ENCODE measurements around the gene TAF5L. TPM values are rescaled to one million over a fixed set of nuclear protein-coding genes. Genes with fewer than 3 reads are reported as not detected.
"Not testable (repeated sequence)": the region's sequence is repeated elsewhere in the genome, so short reads cannot be mapped to it uniquely, and the experiment has no call there.

Gene TAF5L
- polyA plus RNA-seq, 1 donor (not counting 4 experiments of a cell fraction or from before 2014, with no cell fraction given): 23.7 TPM

DNA sequence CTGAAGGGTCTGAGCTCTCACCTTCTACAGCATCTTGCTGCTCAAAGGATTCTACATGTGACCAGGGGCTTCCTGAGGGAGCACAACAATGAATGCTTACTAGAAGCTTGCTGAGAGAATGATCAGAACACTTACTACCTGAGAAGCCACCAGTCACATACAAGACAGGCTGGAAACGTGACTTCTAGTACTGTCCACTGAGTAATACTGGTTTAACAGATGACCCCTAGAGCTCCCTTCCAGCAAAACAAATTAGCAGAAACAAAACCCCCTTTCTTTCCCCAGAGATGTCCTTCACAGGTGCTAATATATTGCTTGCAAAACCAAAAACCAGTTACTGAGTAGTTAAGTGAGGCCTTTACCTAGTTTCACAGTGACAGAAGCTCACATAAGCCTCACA, 2.1 kb downstream of the TAF5L start:
- H3K79me2 ChIP-seq (ENCODE audit: control insufficient read depth, insufficient read depth, low read length): peaks cover 91% of the 10 kb centered on the region
- peak overlapping the region; percentile 3 for H3K4me2 ChIP-seq (ENCODE audit: control insufficient read depth, extremely low read depth, insufficient read depth, low read depth, low read length)
- TF ChIP-seq EZH2 (IDR thresholded peaks at IDR 0.05; ENCODE audit: low read length): no peak
- TF ChIP-seq, protein P1, sequence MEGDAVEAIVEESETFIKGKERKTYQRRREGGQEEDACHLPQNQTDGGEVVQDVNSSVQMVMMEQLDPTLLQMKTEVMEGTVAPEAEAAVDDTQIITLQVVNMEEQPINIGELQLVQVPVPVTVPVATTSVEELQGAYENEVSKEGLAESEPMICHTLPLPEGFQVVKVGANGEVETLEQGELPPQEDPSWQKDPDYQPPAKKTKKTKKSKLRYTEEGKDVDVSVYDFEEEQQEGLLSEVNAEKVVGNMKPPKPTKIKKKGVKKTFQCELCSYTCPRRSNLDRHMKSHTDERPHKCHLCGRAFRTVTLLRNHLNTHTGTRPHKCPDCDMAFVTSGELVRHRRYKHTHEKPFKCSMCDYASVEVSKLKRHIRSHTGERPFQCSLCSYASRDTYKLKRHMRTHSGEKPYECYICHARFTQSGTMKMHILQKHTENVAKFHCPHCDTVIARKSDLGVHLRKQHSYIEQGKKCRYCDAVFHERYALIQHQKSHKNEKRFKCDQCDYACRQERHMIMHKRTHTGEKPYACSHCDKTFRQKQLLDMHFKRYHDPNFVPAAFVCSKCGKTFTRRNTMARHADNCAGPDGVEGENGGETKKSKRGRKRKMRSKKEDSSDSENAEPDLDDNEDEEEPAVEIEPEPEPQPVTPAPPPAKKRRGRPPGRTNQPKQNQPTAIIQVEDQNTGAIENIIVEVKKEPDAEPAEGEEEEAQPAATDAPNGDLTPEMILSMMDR (optimal IDR thresholded peaks at IDR 0.05 in 1 of 3, IDR thresholded peaks at IDR 0.05 in 1 of 3, conservative IDR thresholded peaks at IDR 0.05 in 1 of 3; ENCODE audit: extremely low read depth in 1 of 3, insufficient read depth in 2 of 3, low read length in 3 of 3): no peak
- no peak overlapping the region for H3K4me3 ChIP-seq (ENCODE audit: control insufficient read depth in 2 of 3, extremely low read depth in 1 of 3, insufficient read depth in 2 of 3, low read depth in 1 of 3, low read length in 3 of 3)
- H3K27ac ChIP-seq (ENCODE audit: control insufficient read depth, insufficient read depth, low read length): no peak overlapping the region
- no peak overlapping the region for H3K9ac ChIP-seq (ENCODE audit: control insufficient read depth, extremely low read depth, insufficient read depth, low read length)
- H4K20me1 ChIP-seq (ENCODE audit: control insufficient read depth, extremely low read depth, insufficient read depth, low read length): peaks cover 15% of the 10 kb centered on the region
- H3K36me3 ChIP-seq (ENCODE audit: control insufficient read depth in 2 of 2, extremely low read depth in 1 of 2, insufficient read depth in 2 of 2, low read length in 2 of 2): no peaks in the 10 kb centered on the region
- peaks cover 2% of the 10 kb centered on the region for H3K9me1 ChIP-seq (ENCODE audit: control insufficient read depth, extremely low read depth, insufficient read depth, low read length)
- peaks cover 22% of the 10 kb centered on the region for H3K4me1 ChIP-seq (ENCODE audit: control insufficient read depth, extremely low read depth, insufficient read depth, low read length)
- dilution Hi-C loops (cut with MboI; ENCODE audit: extremely low pct_ligation_motif_present, low sequenced_read_pairs): no loop called here
- H3K9me3 ChIP-seq (ENCODE audit: control insufficient read depth, low read depth, low read length): no peaks in the 10 kb centered on the region
- no peak for FAIRE-seq
- H2AFZ ChIP-seq (ENCODE audit: control insufficient read depth, low read length): no peak overlapping the region
- H3K27me3 ChIP-seq (ENCODE audit: control insufficient read depth, extremely low read depth, insufficient read depth, low read length): no peaks in the 10 kb centered on the region
- DNase-seq (ENCODE audit: low read depth, low spot score): no peak

DNA sequence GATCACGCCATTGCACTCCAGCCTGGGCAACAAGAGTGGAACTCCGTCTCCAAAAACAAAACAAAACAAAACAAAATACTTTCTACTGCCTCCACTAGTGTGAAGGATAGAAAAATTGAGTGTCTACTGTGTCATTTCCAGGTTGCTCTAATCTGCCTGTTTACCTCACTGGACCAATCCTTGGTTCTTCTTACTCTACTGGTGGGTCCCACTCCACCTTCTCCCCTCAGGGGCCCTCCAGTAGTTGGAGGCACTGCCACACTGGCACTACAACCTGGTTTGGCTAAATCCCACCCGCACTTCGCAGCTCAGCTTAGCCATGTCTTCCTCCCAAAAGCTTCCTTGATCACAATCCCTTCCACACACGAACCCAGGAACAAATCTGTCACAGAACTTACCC, 2.7 kb downstream of the TAF5L start:
- Histone ChIP-seq H4K20me1 (ENCODE audit: control insufficient read depth, extremely low read depth, insufficient read depth, low read length) (peaks cover 15% of the 10 kb centered on the region), H3K4me1 (ENCODE audit: control insufficient read depth, extremely low read depth, insufficient read depth, low read length) (peaks cover 22% of the 10 kb centered on the region), H3K27me3 (ENCODE audit: control insufficient read depth, extremely low read depth, insufficient read depth, low read length) (no peaks in the 10 kb centered on the region), H2AFZ (ENCODE audit: control insufficient read depth, low read length) (no peak overlapping the region), H3K9me3 (ENCODE audit: control insufficient read depth, low read depth, low read length) (no peaks in the 10 kb centered on the region), H3K4me2 (ENCODE audit: control insufficient read depth, extremely low read depth, insufficient read depth, low read depth, low read length) (no peak overlapping the region), H3K9ac (ENCODE audit: control insufficient read depth, extremely low read depth, insufficient read depth, low read length) (no peak overlapping the region), H3K36me3 (ENCODE audit: control insufficient read depth in 2 of 2, extremely low read depth in 1 of 2, insufficient read depth in 2 of 2, low read length in 2 of 2) (no peaks in the 10 kb centered on the region), H3K79me2 (ENCODE audit: control insufficient read depth, insufficient read depth, low read length) (peaks cover 91% of the 10 kb centered on the region), H3K4me3 (ENCODE audit: control insufficient read depth in 2 of 3, extremely low read depth in 1 of 3, insufficient read depth in 2 of 3, low read depth in 1 of 3, low read length in 3 of 3) (no peak overlapping the region), H3K9me1 (ENCODE audit: control insufficient read depth, extremely low read depth, insufficient read depth, low read length) (peaks cover 2% of the 10 kb centered on the region), H3K27ac (ENCODE audit: control insufficient read depth, insufficient read depth, low read length) (no peak overlapping the region)
- FAIRE-seq (no peak), DNase-seq (ENCODE audit: low read depth, low spot score) (no peak)
- no peak for TF ChIP-seq EZH2 (IDR thresholded peaks at IDR 0.05; ENCODE audit: low read length)
- TF ChIP-seq, protein P1 (optimal IDR thresholded peaks at IDR 0.05 in 1 of 3, IDR thresholded peaks at IDR 0.05 in 1 of 3, conservative IDR thresholded peaks at IDR 0.05 in 1 of 3; ENCODE audit: extremely low read depth in 1 of 3, insufficient read depth in 2 of 3, low read length in 3 of 3): no peak
- dilution Hi-C loops (cut with MboI; ENCODE audit: extremely low pct_ligation_motif_present, low sequenced_read_pairs): no loop called here

DNA sequence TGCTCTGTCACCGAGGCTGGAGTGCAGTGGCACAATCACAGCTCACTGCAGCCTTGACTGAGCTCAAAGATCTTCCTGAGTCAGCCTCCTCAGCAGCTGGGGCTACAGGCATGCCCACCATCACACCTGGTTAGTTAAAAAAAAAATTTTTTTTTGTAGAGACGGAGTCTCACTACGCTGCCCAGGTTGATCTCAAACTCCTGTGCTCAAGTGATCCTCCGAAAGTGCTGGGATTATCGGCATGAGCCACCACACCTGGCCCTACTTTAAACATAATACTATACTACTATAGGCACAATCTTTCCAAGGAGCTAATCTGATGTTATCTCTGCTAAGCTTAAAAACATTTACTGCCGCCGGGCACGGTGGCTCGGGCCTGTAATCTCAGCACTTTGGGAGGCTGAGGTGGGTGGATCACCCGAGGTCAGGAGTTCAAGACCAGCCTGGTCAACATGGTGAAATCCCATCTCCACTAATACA, 3.2 kb downstream of the TAF5L start:
- peaks cover 15% of the 10 kb centered on the region for H4K20me1 ChIP-seq (ENCODE audit: control insufficient read depth, extremely low read depth, insufficient read depth, low read length)

More for the DNA sequence above, 3.2 kb downstream of the TAF5L start:
- H3K27me3 ChIP-seq (ENCODE audit: control insufficient read depth, extremely low read depth, insufficient read depth, low read length); dilution Hi-C loops (cut with MboI; ENCODE audit: extremely low pct_ligation_motif_present, low sequenced_read_pairs); H3K9me3 ChIP-seq (ENCODE audit: control insufficient read depth, low read depth, low read length); H3K9me1 ChIP-seq (ENCODE audit: control insufficient read depth, extremely low read depth, insufficient read depth, low read length); H2AFZ ChIP-seq (ENCODE audit: control insufficient read depth, low read length); H3K36me3 ChIP-seq (ENCODE audit: control insufficient read depth in 2 of 2, extremely low read depth in 1 of 2, insufficient read depth in 2 of 2, low read length in 2 of 2); DNase-seq (ENCODE audit: low read depth, low spot score); FAIRE-seq; H3K4me2 ChIP-seq (ENCODE audit: control insufficient read depth, extremely low read depth, insufficient read depth, low read depth, low read length); H3K9ac ChIP-seq (ENCODE audit: control insufficient read depth, extremely low read depth, insufficient read depth, low read length); H3K4me3 ChIP-seq (ENCODE audit: control insufficient read depth in 2 of 3, extremely low read depth in 1 of 3, insufficient read depth in 2 of 3, low read depth in 1 of 3, low read length in 3 of 3); H3K27ac ChIP-seq (ENCODE audit: control insufficient read depth, insufficient read depth, low read length): not testable (repeated sequence)
- Histone ChIP-seq H3K4me1 (ENCODE audit: control insufficient read depth, extremely low read depth, insufficient read depth, low read length) (peaks cover 22% of the 10 kb centered on the region), H3K79me2 (ENCODE audit: control insufficient read depth, insufficient read depth, low read length) (peaks cover 91% of the 10 kb centered on the region)

Data from keratinocyte (primary cell).